Measurements from ENCODE around the gene ZNF608. TPM values are rescaled to one million over a fixed set of nuclear protein-coding genes. Genes with fewer than 3 reads are reported as not detected.

The ZNF608 gene
- total RNA-seq, 1 experiment from 2014 or later = 0.95 TPM

- Histone ChIP-seq H2AFZ (ENCODE audit: low read length) (peak overlapping the region; percentile 75), H3K9me2 (replicated peaks; ENCODE audit: low read length) (no peaks in the 10 kb centered on the region), H3K27me3 (ENCODE audit: low read length) (no peaks in the 10 kb centered on the region), H3F3A (ENCODE audit: low read length, unreplicated experiment) (no peaks in the 10 kb centered on the region), H3K9ac (ENCODE audit: low read length) (no peak overlapping the region), H3K36me3 (ENCODE audit: low read depth, low read length) (no peaks in the 10 kb centered on the region), H3K79me2 (ENCODE audit: low read length) (no peaks in the 10 kb centered on the region), H3K4me3 (ENCODE audit: low read length) (peak overlapping the region; percentile 59), H3K9me3 (ENCODE audit: low read length) (no peaks in the 10 kb centered on the region), H4K20me1 (ENCODE audit: low read length) (no peaks in the 10 kb centered on the region), H3K4me2 (ENCODE audit: low read length) (peak overlapping the region; percentile 71), H3K4me1 (ENCODE audit: insufficient read depth, low read length) (peaks cover 54% of the 10 kb centered on the region), H3K27ac (ENCODE audit: low read length) (no peak overlapping the region)
- DNase-seq (no peak), ATAC-seq (no peak)
- no TSS peak for BruUV-seq (replicated peaks)
- ChIA-PET POLR2A (ENCODE audit: unreplicated experiment) (no interaction called here), CTCF (no interaction called here)
- TF ChIP-seq EZH2phosphoT487 (IDR thresholded peaks at IDR 0.05; ENCODE audit: borderline replicate concordance, low read length) = no peak
- TF ChIP-seq EZH2 (IDR thresholded peaks at IDR 0.05; ENCODE audit: low read length, unreplicated experiment) = no peak
- no peak for TF ChIP-seq CTCF (conservative IDR thresholded peaks at IDR 0.05; ENCODE audit: low read depth, low read length)
- intact Hi-C loops (cut with micrococcal nuclease) = loop anchor here (10.0 kb wide), 2 partner anchors 530 to 1390 kb away; no protein-coding TSS in a partner anchor
Measured at GRCh38 chr5:124744170-124744971, 2.1 kb downstream of the ZNF608 start.

- Histone ChIP-seq H3K9me2 (replicated peaks; ENCODE audit: low read length) (no peaks in the 10 kb centered on the region), H4K20me1 (ENCODE audit: low read length) (no peaks in the 10 kb centered on the region), H3K4me1 (ENCODE audit: insufficient read depth, low read length) (peaks cover 53% of the 10 kb centered on the region), H3K9me3 (ENCODE audit: low read length) (no peaks in the 10 kb centered on the region), H2AFZ (ENCODE audit: low read length) (peak overlapping the region; percentile 75), H3K27me3 (ENCODE audit: low read length) (no peaks in the 10 kb centered on the region), H3K4me2 (ENCODE audit: low read length) (peak overlapping the region; percentile 71), H3K27ac (ENCODE audit: low read length) (no peak overlapping the region), H3K9ac (ENCODE audit: low read length) (no peak overlapping the region), H3K36me3 (ENCODE audit: low read depth, low read length) (no peaks in the 10 kb centered on the region), H3F3A (ENCODE audit: low read length, unreplicated experiment) (no peaks in the 10 kb centered on the region), H3K4me3 (ENCODE audit: low read length) (peak overlapping the region; percentile 59), H3K79me2 (ENCODE audit: low read length) (no peaks in the 10 kb centered on the region)
- ChIA-PET POLR2A (ENCODE audit: unreplicated experiment) (no interaction called here), CTCF (no interaction called here)
- DNase-seq (no peak), ATAC-seq (no peak)
- TF ChIP-seq EZH2phosphoT487 (IDR thresholded peaks at IDR 0.05; ENCODE audit: borderline replicate concordance, low read length) = no peak
- intact Hi-C loops (cut with micrococcal nuclease) = loop anchor here (10.0 kb wide), 2 partner anchors 531 to 1391 kb away; no protein-coding TSS in a partner anchor
- no TSS peak for BruUV-seq (replicated peaks)
Measured at GRCh38 chr5:124743602-124744169, 2.8 kb downstream of the ZNF608 start.

- TF ChIP-seq CTCF (conservative IDR thresholded peaks at IDR 0.05; ENCODE audit: low read depth, low read length) = no peak
- TF ChIP-seq EZH2 (IDR thresholded peaks at IDR 0.05; ENCODE audit: low read length, unreplicated experiment) = no peak
- no peak for TF ChIP-seq EZH2phosphoT487 (IDR thresholded peaks at IDR 0.05; ENCODE audit: borderline replicate concordance, low read length)
- no peak overlapping the region for H2AFZ ChIP-seq (ENCODE audit: low read length)
- CTCF ChIA-PET = no interaction called here
- no peaks in the 10 kb centered on the region for H3K79me2 ChIP-seq (ENCODE audit: low read length)
- no peak overlapping the region for H3K9ac ChIP-seq (ENCODE audit: low read length)
- intact Hi-C loops (cut with micrococcal nuclease) = loop anchor here (10.0 kb wide), 2 partner anchors 532 to 1392 kb away; no protein-coding TSS in a partner anchor
- POLR2A ChIA-PET (ENCODE audit: unreplicated experiment) = no interaction called here
- H3K36me3 ChIP-seq (ENCODE audit: low read depth, low read length) = no peaks in the 10 kb centered on the region
- peak overlapping the region; percentile 39; the same call in 1 of the 2 replicates for H3K4me3 ChIP-seq (ENCODE audit: low read length)
- H3F3A ChIP-seq (ENCODE audit: low read length, unreplicated experiment) = no peaks in the 10 kb centered on the region
- peak; percentile 85 for DNase-seq
- no peaks in the 10 kb centered on the region for H3K9me3 ChIP-seq (ENCODE audit: low read length)
- H3K4me2 ChIP-seq (ENCODE audit: low read length) = peak overlapping the region; percentile 71
- H3K27ac ChIP-seq (ENCODE audit: low read length) = peak overlapping the region; percentile 75
- peaks cover 53% of the 10 kb centered on the region for H3K4me1 ChIP-seq (ENCODE audit: insufficient read depth, low read length)
- no peaks in the 10 kb centered on the region for H3K9me2 ChIP-seq (replicated peaks; ENCODE audit: low read length)
- no TSS peak for BruUV-seq (replicated peaks)
- H4K20me1 ChIP-seq (ENCODE audit: low read length) = no peaks in the 10 kb centered on the region
- no peaks in the 10 kb centered on the region for H3K27me3 ChIP-seq (ENCODE audit: low read length)
- peak; percentile 74 for ATAC-seq
Measured at GRCh38 chr5:124742983-124743601, 3.3 kb downstream of the ZNF608 start.

All from PC-3 (cell line).